ENCODE data around the gene SMC6.

Gene SMC6

DNA sequence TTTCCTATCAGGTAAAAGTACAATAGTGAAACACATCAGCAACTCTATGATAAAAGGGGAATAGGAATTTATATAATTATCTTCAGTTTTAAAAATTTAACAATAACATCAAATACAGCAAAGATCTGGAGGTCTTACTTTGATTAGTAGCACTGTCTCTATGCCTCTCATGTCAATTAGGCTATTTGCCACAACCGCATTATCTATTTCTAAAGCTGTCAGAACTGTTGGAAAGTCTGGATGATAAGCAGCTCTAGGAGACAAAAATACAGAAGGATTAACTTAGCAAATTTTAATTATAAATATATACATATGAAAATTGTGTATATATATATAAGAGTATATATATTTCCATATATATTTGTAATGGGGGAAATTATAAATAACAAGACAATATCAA lies 45.1 kb downstream of the SMC6 start:
- no peak for DNase-seq

DNA sequence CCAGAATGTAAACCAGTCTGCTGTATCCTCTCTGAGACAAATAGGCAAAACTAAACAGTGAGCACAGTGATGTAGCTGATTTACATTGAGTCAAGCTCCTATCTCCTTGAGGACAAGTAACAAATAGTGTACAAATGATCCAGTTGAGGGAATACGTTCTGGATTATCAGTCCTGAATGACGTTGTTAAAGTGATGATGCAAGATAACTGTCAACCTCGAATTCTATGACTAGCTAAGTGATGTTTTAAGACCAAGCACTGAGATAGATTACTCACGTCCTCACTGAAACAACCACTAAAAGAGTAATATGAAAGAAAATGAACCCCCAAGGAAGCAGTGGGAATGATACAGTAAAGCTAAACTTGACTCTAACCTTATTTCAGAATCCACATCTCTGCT lies 46.8 kb downstream of the SMC6 start:
- no peak for DNase-seq

DNA sequence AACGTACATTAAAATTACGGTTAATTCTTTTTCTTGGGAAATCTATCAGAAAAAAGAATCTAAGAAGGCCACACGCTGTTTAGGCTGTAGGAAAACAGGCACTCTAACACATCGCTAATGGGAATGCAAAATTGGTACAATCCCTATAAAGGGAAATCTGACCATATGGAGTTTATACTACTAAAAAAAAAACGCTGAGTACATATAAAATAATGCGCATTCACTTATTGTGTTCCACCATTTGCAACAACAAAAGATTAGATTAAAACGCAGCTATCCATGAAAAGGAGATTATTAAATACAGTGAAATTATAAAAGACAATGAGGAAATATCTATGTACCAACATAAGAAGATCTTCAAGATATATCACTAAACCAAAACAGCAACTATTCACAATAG lies 62.8 kb downstream of the SMC6 start:
- no peak for DNase-seq

DNA sequence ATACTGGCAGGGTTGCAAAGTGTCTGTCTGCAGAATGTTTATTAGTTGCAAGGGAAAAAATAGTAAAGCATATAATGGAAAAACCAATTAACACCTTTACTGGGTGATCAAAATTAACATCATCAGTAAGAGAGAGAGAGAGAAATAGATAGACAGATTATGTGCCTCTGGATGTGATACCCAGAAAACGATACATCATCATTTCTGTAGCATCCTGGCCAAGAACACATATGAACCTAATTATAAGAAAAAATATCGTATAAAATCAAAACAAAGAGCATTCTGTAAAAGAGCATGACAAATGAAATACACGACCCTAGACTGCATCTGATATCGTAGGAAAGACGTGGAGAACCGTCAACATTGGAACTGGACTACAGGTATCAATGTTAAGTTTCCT lies 64.6 kb downstream of the SMC6 start:
- DNase-seq: no peak

DNA sequence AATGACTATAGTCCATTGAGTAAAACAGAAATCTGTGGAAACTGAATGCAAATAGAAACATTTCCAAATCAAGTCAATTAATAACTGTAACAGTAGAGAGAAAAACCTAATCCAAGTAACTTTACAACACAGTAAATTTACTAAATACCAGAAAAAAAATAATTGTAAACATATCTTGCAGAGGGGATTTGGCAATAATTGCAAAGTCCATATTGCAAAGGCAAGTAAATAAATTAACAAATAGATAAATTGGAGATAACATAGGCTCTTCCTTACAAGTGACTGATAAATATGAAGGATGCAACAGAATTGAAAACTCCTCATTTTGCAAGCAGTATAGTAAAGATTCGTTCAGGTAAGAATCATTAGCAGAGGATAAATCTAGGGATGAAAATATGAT lies 65.0 kb downstream of the SMC6 start:
- DNase-seq: no peak

DNA sequence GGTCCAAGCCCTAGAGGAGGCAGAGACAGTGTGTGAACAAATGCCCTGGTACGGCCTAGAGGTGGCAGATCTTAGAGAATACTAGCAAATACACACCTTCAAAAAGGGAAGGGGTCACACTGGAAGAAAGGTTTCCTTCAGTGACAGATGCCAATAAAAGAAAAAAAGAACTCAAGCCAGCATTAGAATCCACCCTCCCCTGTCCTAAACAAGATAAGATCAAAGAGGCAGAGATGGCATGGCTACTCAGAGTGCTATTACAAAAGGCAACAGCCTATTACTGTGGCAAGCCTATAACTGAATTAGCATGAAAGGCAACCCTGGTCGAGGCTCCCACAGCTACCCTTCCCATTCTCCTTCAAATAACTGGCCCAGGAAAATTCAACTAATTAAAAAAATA lies 69.6 kb downstream of the SMC6 start:
- DNase-seq: no peak

DNA sequence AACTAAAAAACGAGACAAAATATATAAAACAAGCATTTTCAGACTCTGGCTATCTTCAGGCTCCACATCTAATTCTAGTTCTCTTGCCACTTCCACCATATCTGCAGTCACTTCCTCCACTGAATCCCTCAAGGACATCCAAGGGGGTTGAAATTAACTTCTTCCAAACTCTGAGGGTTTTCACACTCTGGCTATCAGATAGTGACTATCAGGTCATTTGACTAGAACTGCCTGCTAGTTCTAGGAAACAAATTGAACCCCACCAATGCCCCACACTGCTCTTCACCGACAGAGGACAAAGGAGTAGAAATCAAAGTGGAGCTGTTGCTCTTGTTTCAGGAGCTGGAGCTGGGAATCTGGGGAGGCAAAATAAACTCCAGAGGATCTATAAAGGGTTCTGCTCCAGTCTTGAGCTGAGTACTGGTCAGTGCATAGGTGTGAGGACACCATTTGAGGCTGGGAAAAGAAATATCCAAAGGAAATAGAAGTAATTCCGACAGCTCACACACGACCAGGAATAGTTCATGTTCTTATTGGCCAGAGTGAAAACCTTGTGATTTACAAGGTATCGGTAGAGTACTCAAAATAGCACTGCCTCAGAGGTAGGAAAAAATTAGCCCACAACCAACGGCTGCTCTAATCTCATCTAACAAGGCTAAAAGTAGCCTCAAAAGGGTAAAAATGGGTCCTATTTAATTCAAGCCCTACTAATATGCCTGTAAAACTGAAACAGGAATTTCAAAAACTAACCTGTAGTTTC lies 71.3 kb downstream of the SMC6 start:
- no peak for DNase-seq

DNA sequence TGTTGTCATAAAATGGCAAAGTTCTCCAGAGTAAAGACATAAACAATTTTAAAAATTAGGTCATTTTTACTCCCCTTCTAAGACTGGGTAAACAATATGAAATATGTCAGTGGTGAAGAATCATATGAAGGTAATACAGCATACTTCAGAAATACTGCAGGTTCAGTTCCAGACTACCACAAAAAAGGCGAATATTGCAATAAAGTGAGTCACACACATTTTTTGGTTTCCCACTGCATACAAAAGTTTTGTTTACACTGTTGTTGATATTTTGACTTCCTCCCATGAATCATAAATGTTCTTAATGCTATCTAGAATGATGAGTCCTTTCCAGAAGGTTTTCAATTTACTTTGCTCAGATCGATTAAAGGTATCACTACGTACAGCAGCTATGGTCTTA lies 73.5 kb downstream of the SMC6 start:
- no peak for DNase-seq

DNA sequence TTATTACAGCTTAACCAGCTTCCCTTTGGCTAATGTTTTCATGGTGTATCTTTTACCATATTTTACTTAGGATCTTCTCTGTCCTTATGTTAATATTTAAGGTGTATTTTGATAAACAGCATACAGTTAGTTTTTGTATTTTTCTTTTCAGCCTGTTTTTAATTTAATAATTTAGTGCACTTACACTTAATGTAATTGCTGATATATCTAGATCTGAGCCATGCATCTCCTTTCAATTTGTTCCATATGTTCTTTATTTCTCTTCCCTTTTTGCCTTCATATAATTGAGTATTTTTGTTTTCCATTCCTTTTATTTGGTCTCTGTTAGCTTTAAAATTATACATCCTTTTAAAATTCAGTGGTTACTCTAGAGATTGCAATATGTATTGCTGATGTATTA lies 78.8 kb downstream of the SMC6 start:
- DNase-seq: no peak

DNA sequence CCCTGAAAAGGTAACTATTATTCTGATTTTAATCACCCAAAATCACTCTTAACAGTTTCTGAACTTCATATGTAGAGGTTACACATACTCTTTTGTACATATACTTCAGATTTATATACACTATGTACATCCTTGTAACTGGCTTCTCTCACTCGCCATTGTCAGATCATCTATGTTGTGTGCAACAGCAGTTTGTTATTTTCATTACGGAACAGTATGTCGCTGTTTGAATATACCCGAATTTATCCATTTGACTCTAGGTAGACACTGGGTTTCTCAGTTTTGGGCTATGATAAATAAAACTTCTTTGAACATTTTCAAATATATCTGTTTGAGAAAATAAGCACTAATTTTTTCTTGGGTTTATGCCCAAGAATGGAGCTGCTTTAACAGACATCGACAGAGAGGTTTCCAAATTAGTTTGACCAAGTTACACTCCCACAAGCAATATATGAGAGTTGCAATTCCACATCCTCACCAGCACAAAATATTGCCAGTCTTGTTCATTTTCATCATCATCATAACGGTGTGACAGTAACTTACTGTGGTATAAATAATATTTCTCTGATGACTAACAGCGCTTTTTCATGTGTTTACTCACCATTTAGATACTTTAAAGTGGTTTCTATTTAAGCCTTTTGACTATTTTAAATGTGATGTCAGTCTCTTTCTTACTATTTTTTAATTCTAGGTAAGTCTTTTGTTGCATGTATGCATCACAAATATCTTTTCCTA lies 80.9 kb downstream of the SMC6 start:
- DNase-seq: peak in 1 of 2 experiments; percentile 8

DNA sequence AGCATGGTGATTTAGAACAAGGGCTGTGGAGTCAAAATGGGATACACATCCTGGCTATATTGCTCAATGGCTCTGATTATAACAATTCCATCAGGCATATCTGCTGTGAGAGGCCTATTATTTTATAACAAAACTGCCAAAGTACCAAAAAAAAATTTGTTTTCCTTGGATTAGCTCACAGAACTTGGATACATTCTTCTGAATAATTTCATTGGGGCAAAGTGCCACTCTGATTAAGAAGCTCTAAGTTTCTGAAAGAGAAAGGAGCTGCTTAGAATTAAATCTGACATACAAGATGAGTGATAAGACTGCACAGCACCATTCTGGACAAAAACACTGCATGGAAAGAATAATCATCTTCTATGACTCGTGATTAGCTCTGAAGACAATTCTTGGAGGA lies 85.7 kb downstream of the SMC6 start:
- no peak for DNase-seq

DNA sequence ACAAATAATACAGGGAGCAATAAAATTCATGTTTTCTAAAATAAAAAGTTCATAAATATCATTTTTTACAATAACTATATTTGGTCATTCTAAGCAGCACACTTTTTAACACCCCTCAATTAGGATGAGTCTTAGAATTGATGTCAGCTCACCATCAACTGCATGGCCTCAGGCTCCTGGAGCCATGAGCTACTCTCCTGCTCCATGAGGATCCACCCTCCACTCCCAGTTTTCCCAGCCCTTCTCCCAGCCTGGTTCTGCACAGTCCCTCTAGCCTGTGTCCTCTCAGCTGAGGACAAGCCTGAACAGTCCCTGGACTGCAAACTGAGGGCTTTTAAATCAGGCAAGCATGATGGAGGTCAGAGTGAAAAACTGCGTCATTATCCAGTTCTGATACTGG lies 89.1 kb downstream of the SMC6 start:
- no peak for DNase-seq

DNA sequence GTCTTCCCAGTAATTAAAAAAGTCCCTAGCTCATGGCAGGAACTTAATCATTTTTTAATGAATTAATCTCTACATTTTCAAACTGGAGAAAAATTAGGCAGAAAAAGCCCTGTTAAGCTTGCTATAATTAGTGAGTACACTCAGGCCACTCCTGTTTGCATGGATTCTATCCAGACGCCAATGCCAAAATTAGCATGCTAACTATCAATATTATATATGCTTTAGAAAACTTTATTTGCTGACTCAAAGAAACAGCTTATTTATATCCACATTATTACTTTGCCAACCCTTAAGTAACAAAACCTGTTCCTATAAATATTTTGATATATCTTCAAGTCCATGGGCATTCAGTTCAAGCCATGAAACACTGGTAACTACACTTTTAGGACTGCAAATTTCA lies 90.9 kb downstream of the SMC6 start:
- DNase-seq: no peak

DNA sequence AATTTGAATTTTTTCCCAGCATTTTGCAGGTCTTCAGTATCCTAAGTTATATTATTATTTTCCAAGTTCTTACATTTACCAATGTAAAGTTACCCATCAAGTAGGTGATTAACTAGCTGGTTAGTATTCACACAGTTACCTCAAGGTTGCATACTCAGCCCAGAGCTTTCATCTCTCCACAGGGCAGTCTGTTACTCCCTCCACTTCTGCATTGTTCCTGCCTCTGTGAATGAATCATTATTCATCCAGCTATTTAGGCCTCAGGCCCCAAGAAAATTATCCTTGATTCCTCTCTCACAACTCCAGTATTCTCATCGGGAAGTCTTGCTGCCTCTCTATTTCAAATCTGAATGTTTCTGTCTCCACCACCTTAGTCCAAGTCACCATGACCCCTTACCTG lies 92.2 kb downstream of the SMC6 start:
- no peak for DNase-seq

DNA sequence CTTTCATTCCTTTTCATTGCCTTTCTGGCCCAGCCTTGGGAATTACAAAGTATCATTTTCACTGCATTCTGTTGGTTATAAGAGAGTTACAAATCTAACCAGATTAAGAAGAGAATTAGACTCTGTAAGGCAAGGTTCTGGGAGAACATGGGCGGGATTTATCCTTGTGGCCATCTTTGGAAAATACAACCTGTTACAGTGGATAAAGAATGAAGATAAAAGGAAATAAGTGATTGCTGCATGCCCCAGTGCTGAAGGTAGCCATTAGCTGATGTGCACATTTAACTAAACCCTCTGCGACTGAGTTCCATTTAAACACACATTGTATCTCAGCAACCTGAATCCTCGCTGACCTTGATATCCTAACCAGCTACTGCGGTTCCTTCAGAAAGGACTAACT lies 93.4 kb downstream of the SMC6 start:
- no peak for DNase-seq

DNA sequence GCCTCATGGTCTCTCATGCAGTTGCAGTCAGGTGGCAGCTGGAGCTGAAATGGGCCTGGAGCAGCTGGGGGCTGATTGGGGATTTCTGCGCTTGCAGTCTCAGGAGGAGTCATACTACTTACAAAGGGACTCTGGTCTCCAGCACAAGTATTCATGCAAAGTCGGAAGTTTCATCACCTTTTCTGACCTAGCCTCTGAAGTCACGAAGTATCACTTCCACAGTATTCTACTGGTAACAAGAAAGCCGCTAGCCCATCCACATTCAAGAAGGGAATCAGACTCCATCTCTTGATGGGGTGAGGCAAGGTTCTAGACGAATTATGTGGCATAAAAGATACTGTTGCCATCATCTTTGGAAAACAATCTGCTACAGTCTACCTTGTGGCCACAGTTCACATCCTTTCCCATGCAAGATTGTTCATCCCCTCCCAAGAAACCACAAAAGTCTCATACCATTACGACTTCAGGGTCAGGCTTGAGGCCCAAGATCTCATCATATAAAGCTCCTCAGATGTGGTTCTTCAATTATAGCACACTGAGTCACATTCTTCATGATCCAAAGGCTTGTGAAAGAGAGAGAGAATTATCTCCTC lies 95.3 kb downstream of the SMC6 start:
- no peak for DNase-seq

DNA sequence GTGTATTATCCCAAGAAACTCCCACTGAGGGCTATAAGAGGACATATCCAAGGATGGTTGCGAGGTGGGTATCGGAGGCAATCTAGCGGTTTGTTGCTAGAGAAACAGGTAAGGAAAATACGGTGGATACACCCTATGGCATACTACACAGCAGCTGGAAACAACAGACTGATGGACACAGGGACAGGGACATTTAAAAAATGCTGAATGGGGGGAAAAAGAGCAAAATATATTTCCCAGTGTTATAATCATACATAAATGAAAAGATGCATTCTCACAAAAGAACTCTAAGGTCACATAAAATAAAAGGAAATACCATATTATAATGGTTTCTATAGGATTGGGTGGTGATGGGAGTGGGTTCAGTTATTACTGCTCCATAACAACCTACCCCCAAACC lies 95.9 kb downstream of the SMC6 start:
- DNase-seq: no peak

DNA sequence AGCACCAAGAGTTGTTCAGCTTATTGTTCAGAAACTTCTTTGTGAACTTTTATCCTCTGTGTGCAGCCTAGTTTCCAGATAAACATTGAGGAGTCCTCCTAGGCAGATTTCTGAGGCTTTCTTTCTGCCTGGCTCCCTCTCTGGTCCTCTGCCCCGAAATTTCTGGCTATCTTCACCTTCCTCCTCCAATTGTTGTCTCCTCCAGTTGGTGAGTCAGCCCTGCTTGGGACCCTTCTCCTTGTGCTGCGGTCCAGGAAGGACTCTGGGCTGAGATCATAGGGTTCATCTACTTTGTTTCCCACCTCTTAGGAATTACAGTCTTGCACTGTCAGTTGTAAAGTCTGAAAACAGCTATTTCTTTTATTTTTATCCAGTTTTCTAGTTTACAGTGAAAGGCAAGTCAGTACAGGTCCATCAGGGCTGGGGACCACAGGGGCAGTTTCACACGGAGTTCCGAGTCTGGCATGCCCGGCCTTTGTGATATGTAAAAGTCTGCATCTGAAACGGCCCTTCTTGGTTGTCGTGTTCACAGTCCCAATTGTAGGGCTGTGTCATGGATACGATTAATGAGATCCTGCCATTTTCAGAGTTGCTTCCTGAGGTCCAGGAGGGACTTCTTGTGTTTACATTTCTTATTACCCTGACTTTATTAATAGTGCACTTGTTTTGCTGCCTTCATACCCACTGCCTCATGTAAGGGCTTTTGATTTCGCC lies 100.8 kb downstream of the SMC6 start:
- DNase-seq: no peak

DNA sequence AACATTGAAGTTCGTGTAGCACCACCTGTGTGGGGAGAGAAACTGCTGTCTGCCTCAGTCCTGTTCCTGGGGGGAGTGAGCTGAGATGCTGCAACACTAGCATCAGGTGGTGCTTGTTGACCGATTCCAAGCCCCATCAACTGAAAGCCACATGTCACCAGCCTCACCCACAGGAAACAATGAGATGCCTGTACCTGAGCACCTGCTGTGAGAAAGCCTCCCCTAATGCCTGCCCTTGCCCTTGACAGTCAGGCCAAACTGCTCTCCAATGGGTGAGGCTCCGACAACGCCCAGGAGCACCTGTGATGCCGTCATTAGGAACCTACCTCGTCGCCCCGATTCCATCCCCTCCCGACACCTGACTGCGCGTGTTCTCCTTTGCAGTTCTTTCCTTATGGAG lies 104.6 kb downstream of the SMC6 start:
- no peak for DNase-seq

DNA sequence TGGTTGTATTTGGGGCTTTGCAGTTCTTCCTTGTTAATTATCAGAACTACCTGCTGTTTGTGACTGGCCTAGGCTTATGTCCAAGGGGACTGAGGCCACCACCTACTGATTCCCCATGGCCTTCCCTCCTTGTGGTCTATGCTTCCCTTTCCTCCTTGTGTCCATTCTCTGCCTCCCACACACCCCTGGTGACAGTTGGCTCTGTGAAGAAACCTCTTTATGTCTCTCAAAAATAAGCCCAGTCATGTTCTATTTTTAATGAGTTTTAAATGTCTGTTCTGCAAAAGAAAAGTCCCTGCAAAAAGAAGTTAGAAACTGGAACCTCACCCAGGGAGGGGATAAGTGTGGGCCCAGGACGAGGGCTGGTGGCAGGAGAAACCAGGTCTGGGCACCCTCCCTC lies 105.0 kb downstream of the SMC6 start:
- DNase-seq: peak in 1 of 2 experiments; percentile 4

DNA sequence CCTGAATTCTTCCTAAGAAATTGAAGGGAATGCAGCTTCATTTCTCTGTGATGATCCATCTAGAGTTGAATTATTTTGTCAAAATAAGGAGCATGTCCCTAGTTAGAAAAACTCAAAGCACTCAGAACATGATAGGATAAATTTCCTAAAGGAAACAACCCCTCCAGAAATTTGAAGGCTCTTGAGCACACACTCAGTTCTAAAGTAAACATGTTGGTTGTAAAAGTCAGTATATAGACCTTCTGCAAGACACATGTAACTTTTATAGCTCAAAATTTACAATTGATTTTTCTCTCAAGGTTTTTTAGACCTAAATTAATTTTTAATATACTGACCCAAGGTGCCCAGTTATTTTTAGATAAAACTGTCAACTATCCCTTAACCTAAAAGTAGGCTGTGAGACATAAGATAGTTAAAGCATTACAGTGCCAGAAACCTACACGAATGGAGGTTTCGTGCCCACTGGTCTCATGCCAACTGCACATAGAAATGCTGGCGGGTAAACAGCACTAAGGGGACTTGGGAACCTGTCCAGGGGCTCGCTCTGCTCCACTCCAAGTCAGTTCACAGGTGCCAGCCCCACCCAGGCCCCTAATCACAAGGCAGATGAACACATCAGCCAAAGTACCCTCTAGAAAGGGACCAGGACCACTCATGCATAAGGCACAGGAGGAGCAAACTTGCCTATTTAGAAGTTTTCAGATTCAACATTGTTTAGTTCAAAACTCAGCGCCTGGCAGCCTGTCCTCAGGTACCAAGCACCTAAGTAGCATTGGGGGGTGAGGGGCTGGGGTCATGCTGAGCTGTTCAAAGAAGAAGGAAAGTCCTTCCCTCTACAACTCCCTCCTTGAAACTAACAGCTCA lies 106.5 kb downstream of the SMC6 start:
- no peak for DNase-seq

DNA sequence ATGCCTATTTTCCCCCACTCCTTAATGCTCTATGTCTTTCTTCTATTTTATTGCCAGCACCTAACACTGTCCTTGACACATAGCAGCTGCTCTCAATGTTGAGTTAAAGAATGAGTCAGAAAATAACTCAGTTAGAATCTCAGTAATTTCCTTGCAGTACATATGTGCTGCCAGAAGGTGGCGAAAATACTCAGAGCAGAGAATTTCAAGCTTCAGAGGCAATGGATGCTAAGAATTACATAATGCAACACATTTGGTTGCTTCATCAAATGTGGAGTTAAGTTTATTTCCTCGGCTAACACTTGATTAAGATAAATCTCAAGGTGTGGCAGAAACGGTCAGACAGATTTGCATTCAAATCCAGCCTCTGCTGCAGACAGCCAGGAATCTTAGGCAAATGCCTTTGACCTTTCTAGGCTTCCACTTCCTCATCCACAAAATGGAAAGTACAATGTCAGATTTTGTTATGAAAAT lies 107.5 kb downstream of the SMC6 start:
- peak; percentile 73 to 76 for DNase-seq
